ENCODE measurements around the gene C11orf98. TPM values are rescaled to one million over a fixed set of nuclear protein-coding genes. Genes with fewer than 3 reads are reported as not detected.

Gene C11orf98
- total and polyA plus RNA-seq, 2 of the 13 experiments (the other 11 are each of a cell fraction or from before 2014, with no cell fraction given) = 30.4 to 91.8 TPM

GRCh38 chr11:62665075-62665598, at the start of gene C11orf98, which contains the start of gene CSKMT (continued):
- TF ChIP-seq GZF1 (CRISPR knock-in tag; IDR thresholded peaks at IDR 0.05) = no peak; the same call in 1 of the 2 replicates
- TF ChIP-seq HMG20A (CRISPR knock-in tag; IDR thresholded peaks at IDR 0.05; ENCODE audit: borderline replicate concordance) = no peak
- peak; percentile 100 for TF ChIP-seq POLR2G (IDR thresholded peaks at IDR 0.05; ENCODE audit: low read depth, low read length)
- TF ChIP-seq EP300 (IDR thresholded peaks at IDR 0.05; ENCODE audit: low read depth in 2 of 2, low read length in 2 of 2) = peak in 1 of 2 experiments; percentile 11; a peak in 2 of 4 replicates
- peak; percentile 39; the same call in 1 of the 2 replicates for TF ChIP-seq EP300 (CRISPR knock-in tag; IDR thresholded peaks at IDR 0.05; ENCODE audit: borderline replicate concordance)
- TF ChIP-seq ZNF563 (CRISPR knock-in tag; IDR thresholded peaks at IDR 0.05) = peak; percentile 49; the same call in 1 of the 2 replicates
- peak; percentile 74 for TF ChIP-seq PCBP2 (optimal IDR thresholded peaks at IDR 0.05; ENCODE audit: low read depth, low read length, poor library complexity, severe bottlenecking)
- TF ChIP-seq MYPOP (CRISPR knock-in tag; IDR thresholded peaks at IDR 0.05) = no peak
- TF ChIP-seq TRAFD1 (CRISPR knock-in tag; IDR thresholded peaks at IDR 0.05; ENCODE audit: borderline replicate concordance) = no peak
- peak; percentile 27; the same call in 1 of the 2 replicates for TF ChIP-seq ATF3 (CRISPR knock-in tag; IDR thresholded peaks at IDR 0.05)
- no peak for TF ChIP-seq ZNF672 (CRISPR knock-in tag; IDR thresholded peaks at IDR 0.05)
- no peak for TF ChIP-seq BCL3 (CRISPR knock-in tag; IDR thresholded peaks at IDR 0.05)
- TF ChIP-seq ZFP36 (IDR thresholded peaks at IDR 0.05; ENCODE audit: borderline replicate concordance, low read depth, low read length, partially characterized antibody) = no peak
- peak; percentile 28; the same call in 1 of the 2 replicates for TF ChIP-seq HNF4G (IDR thresholded peaks at IDR 0.05; ENCODE audit: borderline replicate concordance, low read depth, low read length)
- no peak for TF ChIP-seq HNF4G (CRISPR knock-in tag; IDR thresholded peaks at IDR 0.05; ENCODE audit: borderline replicate concordance, low read depth)
- TF ChIP-seq NFKB2 (CRISPR knock-in tag; IDR thresholded peaks at IDR 0.05; ENCODE audit: borderline replicate concordance) = peak; percentile 64; the same call in 1 of the 2 replicates
- no peak for TF ChIP-seq FOXJ3 (CRISPR knock-in tag; IDR thresholded peaks at IDR 0.05; ENCODE audit: borderline replicate concordance)
- TF ChIP-seq JUNB (CRISPR knock-in tag; IDR thresholded peaks at IDR 0.05; ENCODE audit: borderline replicate concordance) = no peak
- TF ChIP-seq DZIP1 (CRISPR knock-in tag; IDR thresholded peaks at IDR 0.05) = no peak
- TF ChIP-seq SUZ12 (IDR thresholded peaks at IDR 0.05; ENCODE audit: low read depth, low read length) = no peak

Measured in HepG2 (cell line).